ENCODE results near the gene MTIF3.

- TF ChIP-seq, protein P1, sequence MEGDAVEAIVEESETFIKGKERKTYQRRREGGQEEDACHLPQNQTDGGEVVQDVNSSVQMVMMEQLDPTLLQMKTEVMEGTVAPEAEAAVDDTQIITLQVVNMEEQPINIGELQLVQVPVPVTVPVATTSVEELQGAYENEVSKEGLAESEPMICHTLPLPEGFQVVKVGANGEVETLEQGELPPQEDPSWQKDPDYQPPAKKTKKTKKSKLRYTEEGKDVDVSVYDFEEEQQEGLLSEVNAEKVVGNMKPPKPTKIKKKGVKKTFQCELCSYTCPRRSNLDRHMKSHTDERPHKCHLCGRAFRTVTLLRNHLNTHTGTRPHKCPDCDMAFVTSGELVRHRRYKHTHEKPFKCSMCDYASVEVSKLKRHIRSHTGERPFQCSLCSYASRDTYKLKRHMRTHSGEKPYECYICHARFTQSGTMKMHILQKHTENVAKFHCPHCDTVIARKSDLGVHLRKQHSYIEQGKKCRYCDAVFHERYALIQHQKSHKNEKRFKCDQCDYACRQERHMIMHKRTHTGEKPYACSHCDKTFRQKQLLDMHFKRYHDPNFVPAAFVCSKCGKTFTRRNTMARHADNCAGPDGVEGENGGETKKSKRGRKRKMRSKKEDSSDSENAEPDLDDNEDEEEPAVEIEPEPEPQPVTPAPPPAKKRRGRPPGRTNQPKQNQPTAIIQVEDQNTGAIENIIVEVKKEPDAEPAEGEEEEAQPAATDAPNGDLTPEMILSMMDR (IDR thresholded peaks at IDR 0.05; ENCODE audit: insufficient read depth, low read length, poor library complexity, severe bottlenecking): no peak
- no peak for TF ChIP-seq EZH2phosphoT487 (conservative IDR thresholded peaks at IDR 0.05; ENCODE audit: low read length)
These were observed 49.2 kb downstream of the MTIF3 start for GRCh38 chr13:27401210-27401609.
